GM19239 (cell line): ENCODE measurements around the gene TAS2R10.

Experiments used
- DNase-seq: peaks from one replicate; pipeline ENCODE4 v3.0.0; 2011; ENCODE audit warnings: low spot score; ENCODE audit not compliant: insufficient read length
- FAIRE-seq: peaks from 2 replicates; lab custom pipeline; 2011; peaks lifted over from hg19 to GRCh38; lab: Jason Lieb, UNC

Gene TAS2R10, protein sequence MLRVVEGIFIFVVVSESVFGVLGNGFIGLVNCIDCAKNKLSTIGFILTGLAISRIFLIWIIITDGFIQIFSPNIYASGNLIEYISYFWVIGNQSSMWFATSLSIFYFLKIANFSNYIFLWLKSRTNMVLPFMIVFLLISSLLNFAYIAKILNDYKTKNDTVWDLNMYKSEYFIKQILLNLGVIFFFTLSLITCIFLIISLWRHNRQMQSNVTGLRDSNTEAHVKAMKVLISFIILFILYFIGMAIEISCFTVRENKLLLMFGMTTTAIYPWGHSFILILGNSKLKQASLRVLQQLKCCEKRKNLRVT

DNA sequence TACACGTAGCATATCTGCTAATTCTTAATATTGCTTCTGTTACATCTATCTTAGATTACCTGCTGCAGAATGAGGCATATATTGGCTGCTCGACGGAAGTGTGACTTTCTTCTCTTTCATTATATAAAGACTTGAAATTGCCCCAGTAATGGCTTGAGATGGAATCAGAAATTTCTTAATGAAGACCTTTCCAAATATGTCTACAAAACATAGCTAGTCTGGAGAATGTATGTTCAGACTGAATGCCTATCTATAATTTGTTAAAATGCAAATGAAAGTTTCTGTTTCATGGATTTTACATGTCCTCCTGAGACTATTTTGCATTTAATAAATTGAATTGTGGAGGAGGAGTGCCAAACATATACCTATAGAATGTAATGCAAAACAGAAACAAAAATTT, at the start of gene TAS2R10:
Gene TAS2R10 (minus strand): TSS at position 101 of the 400 bp plus-strand sequence. CDS start 89 bp downstream, at position 12.
- no peak for FAIRE-seq

GRCh38 chr12:10873378-10873777, 47.2 kb upstream of the TAS2R10 start:
- no peak for FAIRE-seq

More for the DNA sequence above, at the start of gene TAS2R10:
- no peak for DNase-seq

GRCh38 chr12:10867381-10867780, 41.2 kb upstream of the TAS2R10 start:
- DNase-seq (no peak), FAIRE-seq (no peak)

More at GRCh38 chr12:10873378-10873777, 47.2 kb upstream of the TAS2R10 start:
- DNase-seq: no peak

DNA sequence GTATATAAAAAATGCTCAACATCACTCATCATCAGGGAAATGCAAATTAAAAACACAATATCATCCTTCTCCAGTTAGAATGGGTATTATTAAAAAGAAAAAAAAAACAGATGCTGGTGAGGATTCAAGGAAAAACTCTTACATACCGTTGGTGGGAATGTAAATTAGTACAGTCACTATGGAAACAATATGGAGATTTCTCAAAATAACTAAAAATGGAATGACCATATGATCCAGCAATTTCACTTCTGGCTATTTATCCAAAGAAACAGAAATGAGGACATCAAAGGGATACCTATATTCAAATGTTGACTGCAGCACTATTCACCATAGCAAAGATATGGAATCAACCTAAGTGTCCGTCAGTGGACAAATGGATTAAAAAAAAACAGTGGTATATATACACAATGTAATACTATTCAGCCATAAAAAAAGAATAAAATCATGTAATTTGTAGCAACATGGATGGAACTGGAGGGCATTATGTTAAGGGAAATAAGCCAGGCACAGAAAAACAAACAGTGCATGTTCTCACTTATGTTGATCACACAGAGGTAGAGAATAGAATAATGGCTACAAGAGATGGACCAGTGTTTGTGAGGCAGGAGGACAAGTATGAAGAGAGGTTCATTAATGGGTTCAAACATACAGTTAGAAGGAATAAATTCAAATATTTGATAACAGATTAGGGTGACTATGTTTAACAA, 37.5 kb upstream of the TAS2R10 start:
- DNase-seq (no peak), FAIRE-seq (no peak)

- FAIRE-seq: no peak
- DNase-seq: no peak
Observed at GRCh38 chr12:10861366-10861765, 35.2 kb upstream of the TAS2R10 start.

- no peak for FAIRE-seq
Observed at GRCh38 chr12:10855807-10856206, 29.6 kb upstream of the TAS2R10 start.

DNA sequence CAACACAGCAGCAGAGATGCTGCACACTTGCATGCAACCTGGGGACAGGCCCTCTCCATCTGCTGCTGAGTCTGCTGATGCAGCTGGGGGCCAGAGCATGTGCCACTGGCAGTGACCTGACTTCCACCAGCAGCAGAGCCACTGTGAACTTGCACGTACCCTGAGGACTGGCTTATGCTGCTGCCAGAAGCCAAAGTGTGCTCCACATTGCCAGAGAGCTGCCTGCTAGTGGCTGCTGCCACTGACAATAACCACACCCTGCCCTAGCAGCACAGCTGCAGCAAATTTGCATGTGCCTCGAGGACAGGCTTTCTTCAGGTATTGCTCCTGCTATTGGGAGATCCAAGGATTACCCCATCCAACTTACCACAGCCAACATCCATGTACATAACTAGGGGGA, 27.6 kb upstream of the TAS2R10 start:
- no peak for DNase-seq
- no peak for FAIRE-seq

More at GRCh38 chr12:10855807-10856206, 29.6 kb upstream of the TAS2R10 start:
- DNase-seq: no peak

DNA sequence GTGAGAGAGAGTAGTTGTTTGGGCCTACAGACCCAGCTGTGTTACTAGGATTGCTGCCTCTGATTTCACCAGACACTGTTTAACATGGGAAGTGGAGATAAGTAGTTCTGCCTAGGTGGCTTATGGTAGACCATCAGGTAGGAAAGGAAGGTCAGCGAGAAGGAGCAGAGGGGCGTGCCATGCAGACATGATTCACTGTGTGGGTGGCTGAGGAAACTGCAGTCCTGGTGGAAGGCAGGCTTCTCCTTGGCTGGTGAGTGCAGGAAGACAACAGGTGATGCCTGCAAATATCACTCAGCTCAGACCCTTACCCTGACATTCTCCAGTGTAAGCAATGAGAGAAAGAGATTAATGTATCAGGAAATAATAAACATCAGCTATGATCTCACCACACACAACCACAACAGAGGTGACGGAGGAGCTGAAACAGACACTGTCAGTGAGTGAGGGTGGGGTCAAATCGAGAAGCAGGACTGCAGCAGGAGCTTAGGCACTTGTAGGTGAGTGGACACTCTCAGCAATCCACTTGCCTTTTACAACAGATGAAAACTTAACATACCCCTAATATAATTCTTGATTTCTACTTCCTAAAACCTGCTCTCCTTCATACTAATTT, 25.2 kb upstream of the TAS2R10 start:
- no peak for DNase-seq
- FAIRE-seq: no peak

- DNase-seq: no peak
- no peak for FAIRE-seq
Observed at GRCh38 chr12:10849425-10849878, 23.3 kb upstream of the TAS2R10 start, which contains the start of gene PRR4. TSS of gene PRR4 (minus strand) at chr12:10849475. CDS start at chr12:10849437, 38 bp downstream.

GRCh38 chr12:10847744-10848143, 21.6 kb upstream of the TAS2R10 start:
- no peak for DNase-seq

DNA sequence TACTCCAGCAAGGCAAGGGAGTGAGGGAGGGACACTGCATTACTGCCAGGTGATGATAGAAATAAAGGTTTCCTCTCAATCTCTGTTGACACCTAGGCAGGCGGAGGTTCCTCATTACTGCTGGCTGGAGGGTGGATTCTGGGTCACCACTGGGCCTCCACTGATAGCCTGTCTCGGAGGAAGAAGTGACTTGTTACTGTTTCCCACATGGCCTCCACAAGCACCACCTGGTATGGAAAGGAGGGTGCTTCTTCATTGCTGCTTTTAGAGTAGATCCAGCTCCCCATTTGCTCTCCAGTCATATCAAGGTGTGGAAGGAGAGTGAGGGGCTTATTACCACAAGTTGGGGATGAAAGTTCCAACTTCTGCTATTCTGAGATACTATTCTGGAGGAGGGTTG, 16.7 kb upstream of the TAS2R10 start:
- no peak for DNase-seq
- FAIRE-seq: no peak

More at GRCh38 chr12:10847744-10848143, 21.6 kb upstream of the TAS2R10 start:
- no peak for FAIRE-seq

DNA sequence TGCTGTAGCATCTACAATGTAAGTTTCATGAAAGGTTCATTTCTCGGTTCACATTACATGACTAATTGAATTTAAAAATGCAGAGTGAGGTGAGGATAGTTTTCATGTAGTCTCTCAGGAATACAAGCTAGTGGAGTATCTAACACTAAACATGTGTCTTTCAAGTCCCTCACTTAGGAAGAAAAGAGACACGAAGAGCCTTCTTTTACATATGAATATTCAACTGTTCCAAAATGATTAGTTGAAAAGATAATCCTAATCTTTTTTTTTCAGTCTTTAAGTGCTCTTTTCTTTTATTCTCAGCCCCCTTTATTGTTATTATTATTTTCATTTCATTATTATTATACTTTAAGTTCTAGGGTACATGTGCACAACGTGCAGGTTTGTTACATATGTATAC, 12.3 kb upstream of the TAS2R10 start:
- FAIRE-seq: no peak
- no peak for DNase-seq

DNA sequence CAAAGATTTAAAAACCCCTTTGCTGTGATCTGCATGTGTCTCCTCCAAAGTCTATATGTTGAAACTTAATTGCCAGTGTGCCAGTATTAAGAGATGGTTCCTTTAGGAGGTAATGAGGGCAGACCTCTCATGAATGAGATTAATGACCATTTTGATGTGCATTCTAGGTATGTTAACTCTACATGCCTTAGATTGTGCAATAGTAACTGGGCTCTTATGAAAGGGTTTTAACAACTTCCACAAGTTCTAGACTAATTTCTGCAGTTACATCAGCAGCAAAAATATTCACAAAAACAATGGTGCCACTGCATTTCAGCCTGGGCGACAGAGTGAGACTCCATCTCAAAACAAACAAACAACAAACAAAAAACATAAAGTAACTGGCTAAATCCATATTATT, 3.8 kb upstream of the TAS2R10 start:
- no peak for FAIRE-seq

GRCh38 chr12:10824957-10825356, 1.2 kb downstream of the TAS2R10 start:
- DNase-seq (no peak), FAIRE-seq (no peak)

More for the DNA sequence above, 3.8 kb upstream of the TAS2R10 start:
- no peak for DNase-seq

GRCh38 chr12:10811883-10812536, 14.1 kb downstream of the TAS2R10 start:
- DNase-seq: no peak
- no peak for FAIRE-seq

- no peak for FAIRE-seq
- no peak for DNase-seq
Observed at GRCh38 chr12:10810068-10810467, 16.1 kb downstream of the TAS2R10 start, which contains the start of gene TAS2R9. TSS of gene TAS2R9 (minus strand) at chr12:10810168. CDS start at chr12:10810075, 93 bp downstream.

GRCh38 chr12:10807186-10807585, 19.0 kb downstream of the TAS2R10 start, which contains the start of gene TAS2R8:
TSS of gene TAS2R8 (minus strand) at chr12:10807286. CDS start at chr12:10806980, 306 bp downstream.
- no peak for DNase-seq
- no peak for FAIRE-seq

DNA sequence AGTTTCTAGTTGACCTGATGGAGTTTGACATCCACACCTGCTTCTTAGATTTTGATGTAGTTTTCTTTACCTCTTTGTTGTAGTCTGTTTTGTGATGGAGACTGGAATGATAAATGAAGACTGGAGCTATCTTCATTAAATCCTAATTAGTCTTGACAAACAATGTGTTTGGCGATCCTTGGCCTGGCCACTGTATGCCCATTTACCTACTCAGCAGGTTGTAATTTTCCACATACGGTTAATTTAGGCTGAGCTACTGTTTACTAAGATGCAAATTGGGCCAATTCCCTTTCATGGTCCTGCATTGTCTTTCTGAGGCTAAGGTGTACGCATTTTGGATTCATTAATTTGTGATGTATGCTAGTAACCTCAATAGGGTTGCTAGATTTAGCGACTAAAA, 23.6 kb downstream of the TAS2R10 start, which contains the start of gene TAS2R7:
Gene TAS2R7 (minus strand): TSS at position 41 of the 400 bp plus-strand sequence. CDS start 57 bp downstream, outside the sequence.
- DNase-seq (no peak), FAIRE-seq (no peak)

DNA sequence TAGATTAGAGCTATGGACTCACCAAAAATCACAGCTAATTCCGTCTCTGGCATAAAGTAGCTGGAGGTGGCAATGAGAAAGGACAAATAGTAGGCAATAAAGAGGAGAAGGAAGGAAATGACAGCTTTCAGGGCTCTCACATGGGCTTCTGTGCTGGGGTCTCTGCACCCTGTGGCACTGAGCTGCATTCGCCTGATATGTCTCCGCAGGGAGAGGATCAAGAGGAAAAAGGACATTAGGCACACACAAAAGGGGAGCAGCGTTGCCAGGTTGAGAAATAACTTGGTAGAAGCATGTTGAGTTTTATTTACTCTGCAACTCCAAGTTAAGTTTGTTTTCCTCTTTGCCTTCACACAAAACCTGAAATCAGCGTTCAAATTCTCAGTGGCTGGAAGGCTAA, 24.4 kb downstream of the TAS2R10 start:
- no peak for FAIRE-seq

DNA sequence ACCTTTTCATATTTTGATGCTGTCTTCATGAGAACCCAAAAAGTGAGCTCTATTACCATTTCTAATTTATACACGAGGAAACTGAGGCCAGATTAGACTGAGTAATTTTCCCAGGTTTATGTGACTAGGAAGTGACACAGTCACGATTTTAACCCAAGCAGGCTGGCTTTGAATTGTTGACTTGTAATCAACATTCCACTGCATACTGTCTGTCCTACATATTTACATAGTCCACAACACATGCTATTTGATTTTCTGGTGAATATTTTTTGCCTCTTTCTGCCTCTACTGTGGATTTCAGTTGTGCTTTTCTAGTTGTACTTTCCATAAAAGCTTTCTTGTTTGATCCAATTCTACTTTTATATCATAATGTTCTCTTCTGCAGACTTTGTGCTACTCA, 31.9 kb downstream of the TAS2R10 start:
- FAIRE-seq: no peak
- no peak for DNase-seq

More for the DNA sequence above, 24.4 kb downstream of the TAS2R10 start:
- DNase-seq: no peak
